GM15510 (cell line): ENCODE measurements around the gene WDR31.

Experiments used
- POLR2A ChIP-seq: IDR thresholded peaks from 3 replicates; pipeline ENCODE4 v1.6.1; 2011; ENCODE audit warnings: borderline replicate concordance; ENCODE audit not compliant: insufficient read length; ENCODE audit errors: extremely low read depth

WDR31 gene

DNA sequence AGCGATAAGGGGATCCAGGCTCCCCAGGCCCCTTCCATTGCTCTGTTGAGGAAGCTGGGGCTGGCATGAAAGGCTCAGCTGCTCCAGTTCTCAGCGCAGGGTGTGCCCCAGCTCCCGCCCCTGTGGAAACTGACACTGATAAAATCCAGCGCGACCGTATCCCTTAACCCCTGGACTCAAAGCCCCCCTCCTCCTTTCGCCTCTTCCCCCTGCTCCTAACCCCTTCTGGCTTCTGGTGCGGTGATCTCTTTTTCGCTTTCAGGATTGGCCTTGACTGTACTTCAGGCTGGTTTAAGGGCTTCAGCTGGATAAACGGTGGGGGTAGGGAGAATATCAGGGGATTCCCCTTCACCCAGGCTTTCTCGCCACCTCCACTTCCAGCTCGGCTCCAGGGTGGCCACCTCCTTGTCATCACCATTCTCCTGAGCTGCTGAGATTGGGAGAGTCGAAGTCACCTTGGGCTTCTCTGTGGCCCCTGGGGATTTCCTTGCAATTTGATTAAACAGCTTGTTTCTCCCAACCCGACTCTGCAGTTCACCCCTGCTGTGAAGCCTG, 10.1 kb upstream of the WDR31 start:
- no peak for TF ChIP-seq POLR2A

DNA sequence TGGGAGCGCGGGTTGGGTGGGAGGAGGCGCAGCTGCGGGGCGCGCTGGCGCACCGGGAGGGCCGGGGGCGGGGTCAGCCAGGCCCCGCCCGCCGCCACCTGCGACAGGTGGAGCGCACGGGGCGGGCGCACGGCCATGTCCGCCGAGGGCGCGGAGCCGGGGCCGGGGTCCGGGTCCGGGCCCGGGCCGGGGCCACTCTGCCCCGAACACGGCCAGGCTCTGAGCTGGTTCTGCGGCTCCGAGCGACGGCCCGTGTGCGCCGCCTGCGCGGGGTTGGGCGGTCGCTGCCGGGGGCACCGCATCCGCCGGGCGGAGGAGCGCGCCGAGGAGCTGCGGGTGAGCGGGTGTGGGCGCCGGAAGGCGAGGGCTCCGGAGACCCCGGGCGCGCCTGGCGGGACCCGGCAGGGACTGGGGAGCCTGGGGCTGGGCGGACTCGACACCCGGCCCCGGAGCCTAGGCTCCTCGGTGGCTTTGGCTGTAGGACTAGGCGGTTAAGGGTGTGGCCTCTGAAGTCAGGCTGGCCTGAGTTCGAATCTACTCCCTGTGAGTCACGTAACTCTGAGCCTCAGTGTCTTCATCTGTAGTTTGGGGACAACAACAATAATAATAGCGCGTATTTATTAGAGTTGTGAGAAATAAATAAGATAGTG, 9.5 kb upstream of the WDR31 start, which contains the start of gene BSPRY:
Gene BSPRY, plus strand, starts transcription at position 97 of the 650 bp plus-strand sequence. Its CDS starts 39 bp downstream, at position 136.
- TF ChIP-seq POLR2A, result peak; percentile 38

DNA sequence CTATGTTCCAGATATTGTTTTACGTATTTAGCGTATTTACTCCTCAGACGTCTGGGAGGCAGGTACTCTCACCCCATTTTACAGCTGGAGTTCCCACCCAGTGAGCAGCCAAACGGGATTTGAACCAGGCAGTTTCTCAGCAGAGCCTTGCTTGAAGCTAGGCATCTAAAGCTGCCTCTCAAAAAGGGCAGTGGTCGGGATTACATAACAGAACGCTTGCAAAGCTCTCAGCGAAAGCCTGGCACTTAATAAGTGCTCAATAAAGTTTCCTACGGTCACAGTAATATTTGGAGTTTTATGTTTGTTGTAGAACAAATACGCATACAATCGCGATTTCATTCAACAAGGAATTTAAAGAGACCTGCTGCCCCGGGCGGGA, 9.0 kb upstream of the WDR31 start:
- no peak for TF ChIP-seq POLR2A

DNA sequence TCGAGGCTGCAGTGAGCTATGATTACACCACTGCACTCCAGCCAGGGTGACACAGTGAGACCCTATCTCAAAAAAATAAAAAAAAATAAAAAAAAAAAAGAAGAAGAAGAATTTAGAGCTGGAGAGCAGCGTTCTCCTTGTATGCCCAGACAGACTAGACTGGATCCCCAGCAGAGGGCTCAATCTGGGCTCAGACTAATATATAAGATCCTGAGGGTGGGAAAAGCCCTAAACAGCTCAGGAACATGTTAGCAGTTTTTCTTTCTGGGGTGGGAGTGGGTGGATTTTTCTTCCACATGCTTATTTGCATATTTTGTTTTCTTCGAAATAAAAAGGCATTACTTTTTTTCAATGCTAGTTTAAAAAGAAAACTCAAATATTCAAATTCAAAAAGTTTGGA, 8.4 kb upstream of the WDR31 start:
- TF ChIP-seq POLR2A, result no peak

DNA sequence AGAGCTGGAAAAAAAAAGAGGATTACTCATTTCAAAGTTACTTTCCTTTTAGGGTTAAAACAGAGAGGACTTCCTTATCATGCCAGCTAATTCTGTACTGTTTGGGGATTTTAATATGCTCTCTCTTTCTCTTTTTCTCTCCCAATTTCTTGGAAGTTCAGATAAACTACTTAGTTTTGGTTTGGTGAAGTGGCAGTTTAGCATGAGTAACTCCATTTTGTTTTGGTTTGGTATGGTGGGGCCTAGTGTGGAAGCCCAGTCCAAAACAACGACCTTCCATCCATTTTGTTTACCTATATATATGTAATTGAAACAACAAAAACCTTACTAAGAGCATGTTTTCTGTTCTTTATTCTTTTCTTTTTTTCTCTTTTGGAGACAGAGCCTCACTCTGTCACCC, 5.6 kb upstream of the WDR31 start:
- no peak for TF ChIP-seq POLR2A

DNA sequence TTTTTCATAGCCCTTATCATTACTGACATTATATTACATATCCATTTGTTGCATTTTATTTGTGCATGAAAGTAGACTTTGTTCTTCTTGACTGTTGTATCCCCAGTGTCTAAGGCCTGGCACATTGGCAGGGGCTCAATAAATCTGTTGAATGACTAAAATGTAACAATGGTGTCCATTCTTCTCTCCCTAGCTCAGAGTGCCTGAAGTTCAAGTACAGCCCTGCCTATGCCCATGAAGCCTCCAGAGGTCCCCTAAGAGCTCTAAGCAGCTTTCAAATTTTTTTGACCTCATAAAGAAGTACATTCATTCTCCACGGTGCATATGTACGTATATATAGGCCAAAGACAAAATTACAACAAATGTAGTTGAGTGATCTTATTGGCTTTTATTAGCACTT, 5.1 kb upstream of the WDR31 start:
- no peak for TF ChIP-seq POLR2A

DNA sequence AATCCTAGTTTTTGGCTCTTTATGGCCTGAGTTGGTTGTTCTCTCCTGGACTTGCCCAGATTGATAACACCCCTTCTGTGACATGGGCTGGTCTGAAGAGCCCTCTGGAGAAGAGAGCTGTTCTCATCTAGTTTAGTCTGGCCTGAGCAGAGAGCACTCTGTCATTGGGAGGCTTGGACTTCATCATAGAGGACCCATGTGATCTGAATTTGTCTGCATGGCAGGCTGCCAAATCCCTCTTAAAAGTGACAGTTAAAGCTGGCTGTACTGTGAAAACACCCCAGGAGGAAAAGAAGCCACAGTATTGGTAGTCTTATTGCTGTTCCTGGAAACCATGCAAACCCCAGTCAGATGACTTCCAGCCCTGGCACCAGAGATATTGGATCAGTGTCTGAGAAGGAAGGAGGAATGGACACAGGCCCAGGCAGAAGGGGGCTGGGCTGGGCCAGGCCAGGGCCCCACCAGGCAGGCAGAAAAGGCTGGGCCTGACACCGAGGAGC, 3.7 kb upstream of the WDR31 start:
- TF ChIP-seq POLR2A, result no peak

DNA sequence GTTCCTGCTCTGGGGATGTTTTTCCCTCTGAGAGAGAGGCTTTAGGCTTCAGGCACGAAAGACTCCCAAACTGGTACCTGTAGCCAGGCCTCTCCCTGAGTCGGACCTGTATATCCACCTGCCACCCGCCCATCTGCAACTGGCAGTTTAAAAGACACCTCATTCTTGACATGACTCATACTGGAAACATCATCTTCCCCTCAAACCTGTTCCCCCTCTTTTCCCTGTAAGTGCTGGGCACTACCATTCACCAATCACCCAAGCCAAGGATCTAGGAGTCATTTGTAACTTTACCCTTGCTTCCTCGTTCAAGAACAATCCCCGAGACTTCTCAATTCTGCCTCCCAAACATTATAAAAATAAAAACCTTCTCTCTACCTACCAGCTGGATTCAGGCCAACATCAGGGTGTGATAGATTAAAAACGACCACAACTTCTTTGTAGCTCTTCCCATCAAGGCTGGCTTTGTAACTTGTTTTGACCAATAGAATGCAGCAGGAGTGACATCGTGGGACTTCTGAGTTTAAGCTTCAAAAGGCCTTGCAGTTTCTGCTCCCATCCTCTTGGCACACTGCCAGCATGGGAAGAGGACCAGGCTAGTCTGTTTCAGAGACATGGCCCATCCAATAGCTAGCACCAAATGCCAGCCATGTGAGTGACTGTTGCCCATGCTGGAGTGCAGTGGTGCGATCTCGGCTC, 1.8 kb upstream of the WDR31 start:
- no peak for TF ChIP-seq POLR2A

DNA sequence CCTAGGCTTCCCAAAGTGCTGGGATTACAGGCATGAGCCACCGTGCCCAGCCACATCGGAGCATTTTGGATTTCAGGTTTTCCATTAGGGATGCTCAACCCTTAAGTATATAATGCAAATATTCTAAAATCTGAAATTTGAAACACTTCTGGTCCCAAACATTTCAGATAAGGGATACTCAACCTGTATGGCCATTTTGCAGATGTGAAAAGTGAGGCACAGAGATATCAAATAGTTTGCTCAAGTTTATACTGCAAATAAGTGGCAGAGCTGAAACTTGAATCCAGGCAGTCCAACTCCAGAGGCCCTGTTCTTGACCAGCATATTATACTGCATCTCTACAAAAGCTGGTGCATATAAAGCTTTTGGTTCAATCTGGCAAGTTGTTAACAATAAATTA, 2.4 kb downstream of the WDR31 start:
- TF ChIP-seq POLR2A, result no peak

DNA sequence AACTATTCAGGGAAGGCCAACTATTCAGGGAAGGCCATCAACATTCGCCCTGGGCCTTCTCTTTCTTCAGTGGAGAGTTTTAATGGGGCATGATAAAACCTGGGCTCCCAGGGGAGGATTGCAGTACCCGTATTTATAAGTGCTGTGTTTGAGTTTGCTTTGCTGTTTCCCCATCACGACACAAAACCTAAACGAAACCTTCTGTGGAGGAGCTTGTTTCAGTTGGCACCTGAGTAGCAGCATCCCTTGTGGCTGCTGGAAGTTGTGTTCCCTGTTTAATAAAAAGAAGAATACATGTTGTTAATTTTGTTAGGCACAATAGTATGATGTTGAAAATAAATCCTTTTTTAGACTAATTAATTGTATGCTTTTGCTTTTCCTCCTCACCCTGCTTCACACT, 8.3 kb downstream of the WDR31 start:
- TF ChIP-seq POLR2A, result no peak

DNA sequence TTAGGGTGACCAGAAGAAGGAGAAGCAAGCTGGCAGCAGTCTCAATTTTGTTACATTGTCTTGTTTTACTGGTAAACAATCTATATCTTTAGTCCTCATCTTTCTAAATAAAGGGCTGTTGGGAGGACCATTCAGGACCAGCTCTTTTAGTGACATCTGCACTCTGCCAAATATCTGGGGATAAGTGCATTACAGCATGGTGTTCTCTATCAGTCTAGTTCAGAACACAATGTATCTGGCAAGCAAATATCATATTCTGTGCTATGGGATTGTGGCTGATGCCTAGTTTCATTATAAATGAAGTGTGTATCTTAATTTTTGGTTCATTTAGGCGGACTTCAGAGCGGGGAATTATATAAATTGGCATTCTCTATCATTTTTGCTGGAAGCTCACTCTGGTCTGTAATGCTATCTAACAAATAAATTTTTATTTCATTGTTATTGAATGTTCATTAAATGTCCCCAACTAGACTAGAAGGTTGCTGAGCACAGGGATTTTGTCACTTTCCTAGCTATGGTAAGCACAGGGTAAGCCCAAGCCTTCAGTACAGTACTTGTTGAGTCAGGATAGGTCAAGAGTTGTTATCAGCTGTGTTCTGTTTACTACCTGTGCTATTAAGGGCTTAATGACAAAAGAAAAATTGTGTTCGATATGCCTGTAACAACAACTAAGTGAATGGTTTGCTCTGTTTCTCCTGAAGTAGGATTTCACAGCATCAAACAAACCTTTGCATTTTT, 11.9 kb downstream of the WDR31 start:
- no peak for TF ChIP-seq POLR2A

DNA sequence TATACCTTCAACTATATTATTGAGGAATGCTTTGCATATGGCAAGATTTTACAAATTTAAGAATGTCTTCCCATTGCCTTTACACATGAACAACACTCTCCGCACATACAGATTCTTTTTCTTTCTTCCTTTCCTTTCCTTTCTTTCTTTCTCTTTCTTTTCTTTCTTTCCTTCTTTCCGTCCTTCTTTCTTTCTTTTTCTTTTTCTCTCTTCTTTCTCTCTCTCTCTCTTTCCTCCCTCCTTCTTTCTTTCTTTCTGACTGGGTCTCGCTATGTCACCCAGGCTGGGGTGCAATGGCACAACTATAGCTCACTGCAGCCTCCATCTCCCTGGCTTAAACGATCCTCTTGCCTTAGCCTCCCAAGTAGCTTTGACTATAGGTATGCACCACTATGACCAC, 13.8 kb downstream of the WDR31 start:
- no peak for TF ChIP-seq POLR2A

DNA sequence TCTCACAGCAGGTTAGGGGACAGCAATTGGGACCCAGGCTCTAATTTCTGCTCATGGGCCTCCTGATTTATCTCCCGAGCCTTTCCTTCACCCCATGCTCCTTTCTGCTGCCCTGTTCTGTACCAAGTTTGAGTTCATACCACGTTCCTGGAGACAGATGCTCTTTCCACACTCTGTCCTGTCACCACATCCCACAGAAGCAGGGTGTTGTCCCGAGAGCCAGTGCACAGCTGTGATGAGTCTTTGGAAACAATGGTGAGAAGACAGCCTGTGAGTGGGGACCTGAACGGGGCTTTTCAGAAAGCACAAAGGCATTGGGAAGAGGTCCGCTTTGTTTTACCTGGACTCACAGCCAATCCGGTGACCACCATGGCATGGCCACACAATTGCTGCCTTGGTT, 17.4 kb downstream of the WDR31 start:
- TF ChIP-seq POLR2A, result no peak

DNA sequence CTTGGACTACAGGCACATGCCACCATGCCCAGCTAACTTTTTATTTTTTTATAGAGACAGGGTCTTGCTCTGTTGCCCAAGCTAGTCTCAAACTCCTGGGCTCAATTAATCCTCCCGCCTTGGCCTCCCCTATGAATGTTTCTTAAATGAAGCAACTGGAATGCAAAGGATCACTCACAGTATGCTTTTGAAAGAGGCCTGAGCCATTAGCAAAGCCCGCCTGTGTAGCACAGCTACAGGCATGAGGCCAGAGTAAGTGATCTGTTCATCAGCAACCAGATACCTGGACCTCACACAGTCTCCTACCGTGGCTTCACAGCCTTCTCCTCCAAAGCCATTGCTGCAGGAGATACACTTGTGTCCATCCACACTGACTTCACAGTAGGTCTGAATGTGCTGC, 20.0 kb downstream of the WDR31 start:
- no peak for TF ChIP-seq POLR2A

DNA sequence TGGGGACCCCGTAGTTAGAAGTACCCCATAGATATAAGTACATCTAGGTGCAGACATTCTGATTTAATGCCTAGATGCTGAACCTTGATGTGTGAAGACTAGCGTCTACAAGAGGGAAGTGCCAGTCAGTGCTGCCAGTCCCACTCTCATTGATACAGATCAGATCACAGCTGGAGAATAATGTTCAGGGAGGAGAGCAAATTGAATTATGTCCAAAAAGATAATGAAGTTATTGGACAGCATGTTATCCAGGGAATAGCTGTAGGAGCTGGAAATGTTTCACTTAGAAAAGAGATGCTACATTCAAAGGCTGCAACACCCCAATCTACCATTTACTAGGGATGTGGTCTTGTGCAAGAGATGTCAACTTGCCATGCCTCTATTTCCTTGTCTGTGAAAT, 21.0 kb downstream of the WDR31 start:
- TF ChIP-seq POLR2A, result no peak
